HG02588 (cell line): ENCODE measurements around the gene SYNPR.
"Not testable (repeated sequence)": the region's sequence is repeated elsewhere in the genome, so short reads cannot be mapped to it uniquely, and the experiment has no call there.

Experiments used
- ATAC-seq: cut with Tn5 transposase; IDR thresholded peaks from one replicate; pipeline ENCODE4 v1.9.1; 2021; ENCODE audit warnings: mild to moderate bottlenecking, moderate library complexity; ENCODE audit not compliant: unreplicated experiment

SYNPR gene

DNA sequence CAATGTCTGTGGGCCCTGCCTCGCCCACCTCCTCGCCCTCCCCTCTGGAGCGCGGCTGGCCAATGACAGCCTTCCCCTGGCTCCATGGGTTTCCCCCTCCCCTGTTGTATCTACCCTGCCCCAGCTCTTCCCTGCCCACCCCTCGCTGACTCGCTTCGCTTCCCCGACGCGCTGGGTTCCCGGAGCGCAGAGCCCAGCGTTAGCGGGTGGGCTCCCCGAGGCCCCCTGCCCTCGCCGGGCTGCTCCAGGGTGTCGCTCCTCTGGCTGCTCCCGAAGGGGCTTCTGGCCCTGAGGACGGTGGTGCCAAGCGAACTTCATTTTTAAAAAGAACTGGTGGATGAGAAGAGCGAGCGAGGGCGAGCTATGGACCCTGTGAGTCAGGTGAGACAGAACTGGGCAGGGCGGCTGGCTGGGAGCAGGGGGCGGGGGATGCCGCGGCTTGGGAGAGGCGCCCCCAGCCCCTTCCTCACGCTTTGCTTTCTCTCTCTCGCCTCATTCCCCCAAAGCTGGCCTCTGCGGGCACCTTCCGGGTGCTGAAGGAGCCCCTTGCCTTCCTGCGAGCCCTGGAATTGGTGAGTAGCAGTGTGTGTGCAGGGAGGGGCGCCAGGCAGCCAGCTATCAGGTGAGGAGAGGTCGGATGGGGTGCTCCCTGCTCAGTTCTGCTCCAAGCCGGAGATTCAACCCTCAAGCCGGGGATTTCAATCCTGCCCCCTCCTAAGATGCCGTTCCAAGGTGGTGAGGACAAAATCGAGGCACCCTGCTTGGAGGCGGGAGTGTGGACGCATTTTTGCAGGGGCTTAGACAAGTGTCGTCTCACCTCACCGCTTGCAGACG is at the start of gene SYNPR:
SYNPR (plus strand) TSS at position 138 of the 834 bp plus-strand sequence.
- no peak for ATAC-seq

DNA sequence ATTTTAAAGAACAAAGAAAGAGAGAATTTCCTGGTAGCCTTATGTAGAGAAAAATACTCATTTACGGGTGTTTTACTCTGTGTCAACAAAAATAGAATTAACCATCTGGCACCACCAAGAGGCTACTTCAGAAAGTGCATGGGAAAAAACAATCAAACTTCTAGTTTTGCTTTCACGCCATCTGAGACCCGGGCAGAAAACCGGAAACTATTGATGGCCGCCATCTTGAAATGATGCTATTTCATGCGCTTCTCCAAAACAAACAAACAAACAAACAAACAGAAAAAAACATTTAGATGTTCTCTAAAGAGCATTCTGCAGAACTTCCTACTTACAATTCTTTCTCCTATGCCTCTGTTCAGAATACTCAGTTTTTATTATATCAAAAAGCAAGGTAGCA is 49.4 kb upstream of the SYNPR start:
- ATAC-seq = peak; percentile 55

DNA sequence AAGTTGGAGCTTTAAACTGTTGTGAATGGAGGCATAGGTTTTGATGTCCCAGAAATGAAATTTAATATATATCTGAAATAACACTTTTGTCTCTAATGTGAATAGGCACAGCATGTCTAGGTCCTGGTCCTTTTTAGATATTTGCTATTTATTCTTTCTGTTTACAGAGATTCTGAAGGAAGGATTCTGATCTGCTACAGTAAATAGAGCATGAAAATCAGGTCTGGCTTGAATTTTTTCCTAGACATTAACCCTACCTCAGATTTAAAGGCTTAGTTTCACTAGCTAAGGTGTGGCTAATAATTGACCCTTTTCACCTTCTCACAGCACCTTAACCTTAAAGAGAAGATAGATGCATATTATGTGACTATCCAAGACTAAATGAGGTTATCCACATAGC is 48.0 kb upstream of the SYNPR start:
- ATAC-seq = no peak

DNA sequence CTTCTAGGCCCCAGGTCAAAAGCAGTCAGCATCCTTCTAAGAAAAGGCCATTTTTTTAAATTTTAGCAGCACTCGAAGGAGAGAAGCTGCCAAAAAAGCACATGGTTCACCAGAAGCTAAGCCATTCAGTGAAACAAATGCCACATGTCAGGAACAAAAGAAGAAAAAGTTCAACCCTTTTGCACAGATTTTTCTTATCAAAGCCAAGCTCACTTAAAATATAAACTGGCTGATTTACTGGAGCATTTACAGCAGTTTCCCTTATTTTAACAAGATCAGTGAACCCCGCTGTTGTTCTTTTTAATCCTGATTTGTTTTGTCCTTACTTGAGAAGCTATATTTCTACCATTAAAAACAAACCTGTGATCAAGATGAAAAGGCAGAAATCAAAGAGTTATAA is 46.5 kb upstream of the SYNPR start:
- no peak for ATAC-seq

DNA sequence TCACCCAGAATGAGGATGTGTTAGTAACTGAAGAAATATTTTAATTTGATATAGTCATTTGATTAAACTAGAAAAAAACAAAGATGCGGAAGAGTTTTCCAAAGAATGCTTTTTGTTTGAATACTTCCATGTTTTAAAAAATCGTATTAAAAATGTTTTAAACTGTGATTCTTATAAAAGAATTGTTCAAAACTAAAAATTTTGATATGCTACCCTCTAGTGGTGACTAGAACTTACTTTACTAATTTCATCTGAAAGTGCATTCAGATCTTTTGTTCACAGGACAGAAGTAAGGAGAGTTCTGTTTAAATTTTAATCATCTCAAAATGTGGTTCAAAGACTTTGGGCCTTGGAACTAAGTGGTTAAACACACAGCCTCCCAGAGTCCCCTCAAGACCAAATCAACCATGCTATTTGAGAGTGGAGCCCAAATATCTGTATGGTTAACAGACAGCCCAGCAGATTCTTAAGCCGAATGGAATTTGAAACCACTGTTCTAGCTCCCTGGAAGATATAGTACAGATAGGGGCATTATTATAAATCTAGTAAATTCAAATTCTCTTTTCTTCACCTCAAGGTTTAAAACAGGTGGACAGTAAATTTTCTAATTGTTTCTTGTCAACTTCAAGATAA is 45.2 kb upstream of the SYNPR start:
- ATAC-seq = no peak

DNA sequence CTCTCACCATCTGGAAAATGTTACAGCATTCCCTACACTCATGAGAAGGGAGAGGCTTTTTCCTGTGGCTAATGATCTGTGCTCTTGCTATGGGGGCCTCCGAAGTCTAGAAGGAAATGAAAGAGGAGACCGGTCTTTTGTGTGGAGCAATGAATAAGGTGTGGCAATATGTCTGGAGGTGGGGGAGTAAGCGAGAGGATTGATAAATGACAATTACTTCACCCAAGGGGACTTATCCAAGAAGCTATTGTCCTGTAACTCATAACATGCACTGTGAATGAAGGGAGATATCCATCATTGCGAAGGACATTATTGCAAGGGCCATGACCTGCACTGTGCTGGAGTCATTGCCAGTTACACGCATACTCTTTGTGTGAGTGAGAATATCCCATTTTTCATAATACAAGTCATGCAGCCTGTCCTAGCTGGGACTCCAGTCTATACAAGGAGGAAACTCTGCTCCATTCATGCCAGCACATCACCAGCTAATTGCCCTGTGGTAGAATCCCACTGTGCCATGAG is 37.7 kb upstream of the SYNPR start:
- ATAC-seq = no peak

DNA sequence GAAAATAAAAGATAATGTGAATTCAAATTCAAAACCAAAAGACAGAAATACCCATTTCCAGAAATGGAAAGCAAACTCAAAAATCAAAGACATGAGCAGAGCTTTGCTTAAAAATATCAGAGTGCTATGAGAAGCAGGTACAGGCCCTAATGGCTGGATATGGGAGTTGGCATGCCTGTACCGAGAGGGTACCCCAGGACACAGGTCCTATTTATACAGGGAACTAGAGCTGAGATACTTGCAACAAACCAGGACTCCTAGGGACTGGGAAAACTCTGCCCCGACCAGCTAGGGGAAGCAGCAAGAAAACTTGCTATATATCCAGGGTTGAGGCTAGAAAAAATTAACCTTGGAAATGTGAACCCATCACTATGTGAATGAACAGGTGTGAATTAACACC is 36.0 kb upstream of the SYNPR start:
- ATAC-seq = no peak

DNA sequence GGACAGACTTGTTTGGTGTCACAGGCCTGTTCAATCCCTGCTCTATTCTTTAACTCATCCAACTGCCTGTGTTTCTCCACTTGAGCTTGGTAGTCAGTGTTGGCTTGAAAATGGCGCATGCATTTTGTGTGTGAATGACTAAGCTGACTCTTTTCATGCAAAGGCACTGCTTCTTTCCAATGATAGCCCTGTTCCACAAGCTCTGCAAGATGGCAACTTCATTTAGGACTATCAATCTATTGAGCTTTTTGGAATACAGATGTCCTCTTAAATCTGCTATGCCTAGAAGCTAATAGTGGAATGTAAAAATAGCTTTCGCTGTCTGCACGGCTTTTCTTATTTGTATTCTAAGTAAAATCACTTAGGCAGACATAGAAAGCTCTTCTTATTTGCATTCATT is 33.6 kb upstream of the SYNPR start:
- ATAC-seq = no peak

DNA sequence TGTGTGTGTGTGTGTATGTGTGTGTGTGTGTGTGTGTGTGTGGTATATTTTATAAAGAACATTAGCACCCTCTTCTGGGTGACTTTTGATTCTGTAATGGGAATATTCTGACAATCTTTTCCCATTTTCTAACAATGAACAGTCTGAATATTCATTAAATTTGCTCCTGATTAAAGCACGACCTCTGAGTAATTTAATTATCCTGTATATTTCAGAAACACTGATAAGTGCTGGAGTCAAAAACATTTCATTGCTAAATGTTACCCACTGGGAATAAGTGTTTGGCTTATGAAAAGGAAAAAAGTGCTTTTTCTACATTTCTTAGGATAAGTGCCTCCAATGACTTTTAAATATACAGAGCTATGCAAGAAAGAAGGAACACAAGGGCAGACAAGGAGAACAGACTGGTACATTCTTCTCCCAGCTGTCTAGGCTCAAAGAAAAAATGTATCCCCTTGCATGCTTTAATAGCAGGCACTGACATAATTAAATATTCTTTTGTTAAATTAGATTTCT is 32.3 kb upstream of the SYNPR start:
- no peak for ATAC-seq

DNA sequence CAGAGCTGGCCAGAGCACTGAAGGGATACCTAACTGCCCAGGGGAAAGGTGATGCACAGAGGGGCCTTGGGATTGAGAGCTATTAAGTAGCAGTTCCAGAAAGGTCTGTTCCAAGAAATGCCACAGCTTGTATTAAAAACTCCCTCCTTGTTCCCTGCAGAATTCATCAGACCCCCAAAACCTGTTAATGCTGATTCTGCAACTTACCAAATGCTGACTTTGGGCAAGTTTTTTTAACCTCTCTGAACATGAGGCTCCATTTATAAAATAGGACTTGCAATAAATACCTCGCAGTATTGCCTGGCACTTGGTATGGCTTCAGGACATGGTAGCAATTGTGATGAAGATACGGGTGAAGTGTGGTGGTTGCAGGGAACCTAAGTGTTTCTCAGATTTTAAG is 30.1 kb upstream of the SYNPR start:
- no peak for ATAC-seq

DNA sequence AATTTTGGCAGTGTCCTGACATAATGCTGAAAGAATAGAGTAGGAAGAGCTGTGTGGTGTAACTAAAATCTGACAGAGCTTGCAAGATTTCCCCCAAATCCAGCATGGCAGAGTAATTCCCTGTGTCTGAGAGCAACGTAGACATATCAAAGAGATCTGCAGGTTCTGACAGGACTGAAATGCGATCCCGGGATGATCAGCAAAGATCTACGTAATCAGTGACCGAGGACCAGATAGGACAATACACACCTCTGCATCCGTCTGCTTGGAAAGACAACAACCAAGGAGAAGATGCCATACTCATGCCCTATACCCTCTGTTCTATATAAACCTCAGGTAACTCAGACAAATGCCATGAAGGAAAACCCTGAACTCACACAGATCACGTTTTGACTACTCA is 26.6 kb upstream of the SYNPR start:
- ATAC-seq = no peak

DNA sequence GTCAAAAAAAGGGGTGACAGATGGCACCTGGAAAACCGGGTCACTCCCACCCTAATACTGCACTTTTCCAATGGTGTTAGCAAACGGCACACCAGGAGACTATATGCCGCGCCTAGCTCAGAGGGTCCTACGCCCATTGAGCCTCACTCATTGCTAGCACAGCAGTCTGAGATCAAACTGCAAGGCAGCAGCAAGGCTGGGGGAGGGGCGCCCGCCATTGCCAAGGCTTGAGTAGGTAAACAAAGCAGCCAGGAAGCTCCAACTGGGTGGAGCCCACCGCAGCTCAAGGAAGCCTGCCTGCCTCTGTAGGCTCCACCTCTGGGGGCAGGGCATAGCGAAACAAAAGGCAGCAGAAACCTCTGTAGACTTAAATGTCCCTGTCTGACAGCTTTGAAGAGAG is 22.3 kb upstream of the SYNPR start:
- not testable (repeated sequence) for ATAC-seq

DNA sequence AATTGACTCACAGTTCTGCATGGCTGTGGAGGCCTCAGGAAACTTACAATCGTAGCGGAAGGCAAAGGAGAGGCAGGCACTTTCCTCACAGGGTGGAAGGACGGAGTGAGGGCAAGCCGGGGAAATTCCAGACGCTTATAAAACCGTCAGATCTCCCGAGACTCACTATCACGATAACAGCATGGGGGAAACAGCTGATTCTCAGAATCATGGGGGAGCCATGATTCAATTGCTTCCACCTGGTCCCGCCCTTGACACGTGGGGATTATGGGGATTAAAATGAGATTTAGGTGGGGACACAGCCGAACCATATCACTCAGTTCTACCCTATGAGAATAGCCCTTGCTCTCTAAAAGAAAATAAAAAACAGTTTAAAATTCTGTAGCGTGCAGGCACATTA is 13.4 kb upstream of the SYNPR start:
- no peak for ATAC-seq

DNA sequence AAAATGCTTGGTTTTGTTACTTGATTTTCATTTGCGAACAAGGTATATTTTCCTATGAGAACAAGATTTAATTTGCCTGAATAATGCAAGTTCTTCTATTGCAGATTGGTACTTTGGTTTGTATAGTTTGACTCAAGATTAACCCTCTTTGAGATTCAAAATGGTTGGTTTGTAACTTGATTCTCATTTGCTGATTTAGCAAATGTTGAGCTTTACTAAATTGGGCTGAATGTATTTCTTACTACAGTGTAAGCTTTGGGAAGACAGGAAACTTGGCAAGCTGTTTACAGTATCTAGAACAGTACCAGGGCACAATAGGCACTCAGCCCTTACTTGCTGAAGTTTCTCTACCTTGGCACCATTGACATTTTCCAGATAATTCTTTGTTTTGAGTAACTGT is 3.7 kb upstream of the SYNPR start:
- ATAC-seq = no peak

DNA sequence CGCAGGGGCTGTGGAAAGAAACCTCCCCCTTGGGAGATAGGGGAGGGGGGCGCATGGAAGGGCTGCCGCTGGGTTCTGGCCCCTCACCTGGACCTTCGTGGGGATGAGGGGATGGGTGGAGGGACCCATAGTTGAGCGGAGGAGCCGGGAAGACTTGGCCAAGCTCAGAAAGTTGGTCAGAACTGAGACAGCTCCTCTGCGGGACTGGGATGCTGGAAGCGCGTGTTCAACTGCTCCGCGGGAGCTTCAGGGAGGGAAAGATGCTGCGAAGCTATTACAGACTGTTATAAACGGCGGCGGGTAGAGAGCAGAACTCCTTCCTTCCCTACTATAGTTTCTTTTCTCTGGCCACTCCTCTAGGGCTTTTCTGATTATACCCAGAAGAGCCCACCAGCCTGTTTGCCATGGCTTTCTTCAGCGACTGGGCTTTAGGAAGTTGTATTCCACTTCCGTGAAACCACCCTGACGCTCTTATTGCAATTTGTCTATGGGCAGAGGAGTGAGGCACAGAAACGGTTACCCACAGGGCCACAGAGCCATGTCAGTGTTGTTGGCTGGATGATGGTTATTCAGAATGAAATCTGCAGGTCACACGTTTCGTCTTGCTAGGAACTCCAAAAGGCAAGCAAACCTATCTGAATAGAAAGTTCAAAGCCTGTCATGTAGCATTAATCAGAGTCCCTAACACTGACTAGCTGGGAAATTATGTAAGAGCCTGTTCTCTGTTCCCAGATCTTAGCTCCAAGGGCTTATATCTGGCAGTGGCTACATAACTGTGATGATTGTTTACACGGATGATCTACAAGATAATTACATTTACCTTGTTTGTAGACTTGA is 1.1 kb downstream of the SYNPR start:
- ATAC-seq = no peak

DNA sequence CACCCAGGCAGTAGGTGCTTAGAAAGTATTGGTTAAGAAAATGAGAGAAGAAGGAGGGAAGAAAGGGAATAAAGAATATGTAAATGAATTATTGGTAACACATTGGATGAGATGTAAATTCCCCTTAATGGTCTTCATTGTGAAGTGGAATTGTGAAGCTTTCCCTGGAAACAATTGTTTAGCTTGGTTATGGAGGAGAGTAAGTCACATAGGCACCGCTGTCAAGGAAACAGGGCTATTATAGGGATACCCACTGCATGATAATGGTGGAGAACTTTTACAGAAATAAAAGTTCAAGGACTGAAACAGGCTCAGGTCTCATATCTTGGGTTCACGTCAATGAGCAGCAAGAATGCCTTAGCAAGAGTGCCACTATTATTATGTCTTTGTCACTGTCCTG is 9.5 kb downstream of the SYNPR start:
- no peak for ATAC-seq

DNA sequence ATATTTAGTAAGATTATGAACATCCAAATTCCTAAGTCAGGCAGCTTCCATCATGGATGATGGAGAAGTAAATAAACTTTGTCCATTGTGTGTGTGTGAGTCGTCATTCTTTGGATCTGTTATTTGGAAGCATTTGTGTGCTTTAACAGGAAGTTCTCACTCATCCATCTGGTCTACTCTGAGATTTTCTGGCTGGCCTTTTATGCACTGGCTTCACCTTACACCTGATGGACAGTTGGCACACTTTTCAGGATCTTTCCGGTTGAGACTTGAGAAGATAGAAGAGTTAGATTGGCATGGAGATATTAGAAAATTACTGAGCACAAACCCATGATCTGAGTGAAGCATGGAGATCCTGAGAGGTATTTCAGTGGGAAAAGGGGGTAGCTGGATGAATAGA is 12.6 kb downstream of the SYNPR start:
- no peak for ATAC-seq

DNA sequence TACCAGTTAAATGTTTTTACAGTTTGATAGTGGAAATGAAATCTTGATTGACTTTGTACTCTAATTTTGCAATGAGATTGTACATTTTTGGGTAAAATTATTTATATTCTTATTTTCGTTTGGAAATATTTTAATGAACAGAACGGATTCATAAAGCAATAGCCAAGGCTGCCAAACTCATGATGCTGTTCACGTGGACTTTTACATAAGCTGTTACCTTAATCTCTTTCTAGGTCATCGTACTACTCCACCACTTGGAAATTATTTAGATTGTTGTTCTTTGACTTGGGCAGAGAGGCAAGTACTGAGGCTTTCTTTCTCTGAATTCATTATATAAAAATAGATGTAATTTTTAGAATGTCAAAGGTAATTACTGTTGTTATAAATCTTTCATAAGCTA is 16.2 kb downstream of the SYNPR start:
- ATAC-seq = no peak

DNA sequence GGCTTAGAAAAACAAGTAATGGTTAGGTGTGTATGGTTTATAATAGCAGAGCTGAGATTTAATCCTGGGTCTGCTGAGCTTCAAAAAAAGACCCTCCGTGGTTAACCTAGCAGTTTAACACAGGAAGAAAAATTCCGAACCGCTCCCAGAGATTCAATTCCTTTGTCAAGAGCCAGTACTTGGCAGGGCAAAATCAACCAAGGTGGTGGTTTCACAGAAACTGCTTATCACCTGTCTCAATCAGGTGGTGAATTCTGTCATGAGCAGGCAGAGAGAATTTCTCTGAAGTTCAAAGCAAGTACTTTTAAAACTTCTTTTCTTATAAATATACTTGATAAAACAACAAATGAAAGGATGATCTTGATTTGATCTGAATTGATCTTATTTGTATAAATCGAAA is 17.2 kb downstream of the SYNPR start:
- no peak for ATAC-seq

DNA sequence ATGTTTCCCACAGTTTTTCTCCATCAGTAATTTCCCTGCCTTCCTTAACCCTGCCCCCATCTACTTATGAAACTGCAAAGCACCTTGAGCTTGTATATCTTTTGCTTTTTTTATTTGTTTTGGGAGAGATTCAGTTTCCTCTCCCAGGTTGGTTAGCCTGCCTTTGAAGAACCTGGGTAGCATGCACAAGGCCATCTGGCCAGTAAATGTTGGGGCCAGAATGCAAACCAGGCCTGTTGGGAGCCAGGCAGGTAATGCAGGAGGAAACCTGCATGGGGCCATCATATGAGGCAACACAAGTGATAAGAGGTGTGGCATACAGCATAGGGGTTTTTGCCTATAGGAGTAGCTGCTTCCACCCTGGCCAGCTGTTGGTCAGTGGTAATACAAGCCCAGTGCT is 17.7 kb downstream of the SYNPR start:
- no peak for ATAC-seq

DNA sequence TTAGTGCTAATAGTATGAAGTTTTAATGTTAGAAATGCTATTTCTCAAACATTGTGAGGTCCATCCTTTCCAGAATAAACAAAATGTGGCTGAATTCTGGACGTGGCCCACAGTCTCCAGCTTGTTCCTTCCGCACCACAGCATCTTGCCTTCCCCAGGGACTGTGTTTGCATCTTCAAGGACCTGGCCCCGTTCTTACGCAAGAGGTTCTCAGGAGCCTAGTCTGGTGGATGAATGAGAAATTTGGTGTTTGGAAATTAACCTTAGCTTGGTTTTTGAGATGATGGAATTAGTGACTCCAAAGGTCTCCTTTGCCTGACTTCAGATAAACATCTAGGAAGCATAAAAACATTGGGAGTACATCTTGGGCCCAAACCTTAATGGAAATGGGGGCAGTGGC is 18.1 kb downstream of the SYNPR start:
- no peak for ATAC-seq
